HCT116 (cell line): ENCODE measurements around the gene PCBP3. TPM values are rescaled to one million over a fixed set of nuclear protein-coding genes. Genes with fewer than 3 reads are reported as not detected.

Experiments used
- ATAC-seq: fragments of 200-7000 bp; cut with Tn5 transposase; 2 replicates; pipeline ENCODE4 v1.9.1; 2020; ENCODE audit warnings: mild to moderate bottlenecking, moderate library complexity
- BruUV-seq: library from RNA; stranded (reverse); fragments of 400-500 nt; replicated peaks from 2 replicates; lab custom pipeline; 2021; lab: Mats Ljungman, UMichigan
- CTCF ChIA-PET: fragments of 300-600 bp; sonication (Branson Sonifier 250); formaldehyde crosslinking; loops from one replicate; lab custom pipeline; 2021; ENCODE audit warnings: antibody characterized with exemption; lab: Charles Lee
- POLR2A ChIA-PET: fragments of 300-600, 350-600 bp; sonication (Branson Sonifier 250); formaldehyde crosslinking; loops from one replicate; lab custom pipeline; 2021; ENCODE audit warnings: antibody characterized with exemption; lab: Charles Lee
- RAD21 ChIA-PET, 2 experiments: fragments of 300-600 bp; sonication (Branson Sonifier 250); formaldehyde crosslinking; loops; one replicate each; lab custom pipeline; 2023; ENCODE audit warnings: low total read pairs in 2 of 2; ENCODE audit not compliant: uncharacterized antibody in 2 of 2, unreplicated experiment in 2 of 2, low non-redundant PET in 1 of 2; lab: Charles Lee
- DNase-seq: peaks from one replicate; pipeline ENCODE4 v3.0.0-alpha.2; 2010; ENCODE audit warnings: low read depth, low spot score
- H2AFZ ChIP-seq: fragments of 200-600 bp; shearing (Covaris generic), sonication (generic); 2 replicates; pipeline ENCODE4 v1.6.1; 2017; ENCODE audit warnings: low read depth, mixed run types, mixed read lengths, antibody characterized with exemption, low read length; ENCODE audit not compliant: poor library complexity, severe bottlenecking
- H3K27ac ChIP-seq: 2 replicates; pipeline ENCODE4 v1.5.1; 2012; ENCODE audit warnings: low read depth, low read length
- H3K27me3 ChIP-seq: fragments of 200-600 bp; sonication (generic); 2 replicates; pipeline ENCODE4 v1.6.1; 2016; ENCODE audit warnings: mixed run types, low read length, mixed read lengths; ENCODE audit not compliant: insufficient read depth
- H3K36me3 ChIP-seq, 2 experiments: fragments of 200-500 bp in 1 of 2; fragments of 200-600 bp in 1 of 2; sonication (Bioruptor generic) in 1 of 2; sonication (generic) in 1 of 2; 2 replicates each; pipeline versions ENCODE4 v1.5.1 to v1.6.1; 2014 to 2016; ENCODE audit warnings: low read length in 2 of 2, inconsistent platforms in 1 of 2, mixed read lengths in 1 of 2, mixed run types in 1 of 2; ENCODE audit not compliant: insufficient read depth in 2 of 2, control insufficient read depth in 1 of 2
- H3K4me1 ChIP-seq, 2 experiments: fragments of 200-600 bp in 1 of 2; sonication (generic) in 1 of 2; 2 replicates each; pipeline versions ENCODE4 v1.5.1 to v1.6.1; 2012 to 2017; ENCODE audit warnings: low read length in 2 of 2, inconsistent platforms in 1 of 2, mild to moderate bottlenecking in 1 of 2, mixed read lengths in 1 of 2, mixed run types in 1 of 2, moderate library complexity in 1 of 2; ENCODE audit not compliant: insufficient read depth in 2 of 2, control insufficient read depth in 1 of 2
- H3K4me2 ChIP-seq: fragments of 200-600 bp; sonication (generic); 2 replicates; pipeline ENCODE4 v1.6.1; 2017; ENCODE audit warnings: mixed run types, low read length, mixed read lengths
- H3K4me3 ChIP-seq, 2 experiments: fragments of 200-600 bp in 1 of 2; sonication (generic) in 1 of 2; replicated peaks in 1 of 2; 2 replicates each; pipeline ENCODE4 v1.5.1; 2011 to 2016; ENCODE audit warnings: low read length in 2 of 2, control low read depth in 1 of 2, low read depth in 1 of 2, mild to moderate bottlenecking in 1 of 2, mixed read lengths in 1 of 2, mixed run types in 1 of 2
- H3K79me2 ChIP-seq: fragments of 200-600 bp; sonication (generic); 2 replicates; pipeline ENCODE4 v1.6.1; 2017; ENCODE audit warnings: mild to moderate bottlenecking, mixed run types, low read length, moderate library complexity, mixed read lengths; ENCODE audit not compliant: insufficient read depth
- H3K9ac ChIP-seq: fragments of 200-600 bp; sonication (generic); 2 replicates; pipeline ENCODE4 v1.6.1; 2016; ENCODE audit warnings: low read length, mixed read lengths
- H3K9me2 ChIP-seq: fragments of 200-600 bp; sonication (generic), shearing (Covaris generic); 2 replicates; pipeline ENCODE4 v1.6.1; 2017; ENCODE audit warnings: mixed run types, mild to moderate bottlenecking, moderate library complexity; ENCODE audit not compliant: insufficient read depth
- H3K9me3 ChIP-seq, 2 experiments: fragments of 200-500 bp in 1 of 2; fragments of 200-600 bp in 1 of 2; sonication (Bioruptor generic) in 1 of 2; sonication (generic) in 1 of 2; 2 replicates each; pipeline ENCODE4 v1.6.1; 2014 to 2017; ENCODE audit warnings: low read length in 2 of 2, mixed read lengths in 2 of 2, inconsistent platforms in 1 of 2, low read depth in 1 of 2, mild to moderate bottlenecking in 1 of 2, mixed run types in 1 of 2, moderate library complexity in 1 of 2; ENCODE audit not compliant: control insufficient read depth in 1 of 2, insufficient read depth in 1 of 2
- H4K20me1 ChIP-seq: fragments of 200-600 bp; sonication (generic), shearing (Covaris generic); 2 replicates; pipeline ENCODE4 v1.6.1; 2017; ENCODE audit warnings: mixed run types, mild to moderate bottlenecking, moderate library complexity; ENCODE audit not compliant: insufficient read depth
- CBX3 ChIP-seq: IDR thresholded peaks from 2 replicates; pipeline ENCODE4 v1.6.1; 2012; ENCODE audit warnings: low read depth
- CEBPB ChIP-seq: IDR thresholded peaks from 2 replicates; pipeline ENCODE4 v1.6.1; 2012; ENCODE audit warnings: low read depth
- EZH2 ChIP-seq: fragments of 200-600 bp; sonication (generic); IDR thresholded peaks from 2 replicates; pipeline ENCODE4 v1.6.1; 2017; ENCODE audit warnings: antibody characterized with exemption, mixed run types
- FOSL1 ChIP-seq: IDR thresholded peaks from 2 replicates; pipeline ENCODE4 v1.6.1; 2012; ENCODE audit warnings: low read depth
- POLR2A ChIP-seq: IDR thresholded peaks from 2 replicates; pipeline ENCODE4 v1.7.0; 2011; ENCODE audit warnings: borderline replicate concordance; ENCODE audit not compliant: insufficient read depth, insufficient read length; ENCODE audit errors: extremely low read depth
- TCF7L2 ChIP-seq: IDR thresholded peaks from 2 replicates; pipeline ENCODE4 v1.7.0; 2011; ENCODE audit warnings: borderline replicate concordance, inconsistent platforms; ENCODE audit not compliant: insufficient read depth, insufficient read length; ENCODE audit errors: extremely low read depth
- YY1 ChIP-seq: IDR thresholded peaks from 2 replicates; pipeline ENCODE4 v1.6.1; 2011; ENCODE audit warnings: low read length, low read depth, moderate library complexity, mild to moderate bottlenecking; ENCODE audit not compliant: insufficient replicate concordance; ENCODE audit errors: extremely low read depth
- ZBTB33 ChIP-seq: IDR thresholded peaks from 2 replicates; pipeline ENCODE4 v1.6.1; 2011; ENCODE audit warnings: mild to moderate bottlenecking, low read length, moderate library complexity; ENCODE audit not compliant: insufficient replicate concordance; ENCODE audit errors: extremely low read depth
- ZNF274 ChIP-seq: fragments of 200-500 bp; sonication (Bioruptor generic); IDR thresholded peaks from 2 replicates; pipeline ENCODE4 v1.6.1; 2014; ENCODE audit warnings: mild to moderate bottlenecking, low read depth, low read length, inconsistent platforms
- intact Hi-C: fragments of 100-400 bp; cut with micrococcal nuclease; formaldehyde crosslinking; loops from 2 replicates; pipeline ENCODE4 v1.10.0; 2022
- total RNA-seq: library from RNA; stranded (reverse); gene quantifications from one replicate; pipeline ENCODE4 v1.2.1, GENCODE V29; 2021; ENCODE audit not compliant: unreplicated experiment

The PCBP3 gene
- total RNA-seq, 1 experiment from 2014 or later, result 3.1 TPM

- no peaks in the 10 kb centered on the region for H3K79me2 ChIP-seq
- no peaks in the 10 kb centered on the region; a peak in 1 of 4 replicates for H3K9me3 ChIP-seq
- TF ChIP-seq ZBTB33, result no peak
- TF ChIP-seq ZNF274, result no peak
- no peak for TF ChIP-seq CBX3
- ChIA-PET POLR2A (no interaction called here), CTCF (no interaction called here), RAD21 (no interaction called here)
- H3K9me2 ChIP-seq, result no peaks in the 10 kb centered on the region
- H3K4me3 ChIP-seq, result no peak overlapping the region
- H3K4me1 ChIP-seq, result peaks cover 0 to under 1% of the 10 kb centered on the region in 2 experiments; a peak in 1 of 4 replicates
- BruUV-seq, result no TSS peak
- no peak overlapping the region for H3K9ac ChIP-seq
- ATAC-seq (no peak), DNase-seq (no peak)
- no peak overlapping the region for H3K27ac ChIP-seq
- intact Hi-C loops, result no loop called here
- H3K36me3 ChIP-seq, result no peaks in the 10 kb centered on the region
- no peak overlapping the region for H3K4me2 ChIP-seq
- no peaks in the 10 kb centered on the region for H3K27me3 ChIP-seq
- no peaks in the 10 kb centered on the region for H4K20me1 ChIP-seq
- H2AFZ ChIP-seq, result no peak overlapping the region
Observed at GRCh38 chr21:45601551-45601950, 42.0 kb upstream of the PCBP3 start.

- no TSS peak for BruUV-seq
- ATAC-seq, result no peak
Observed at GRCh38 chr21:45602106-45602505, 41.4 kb upstream of the PCBP3 start.

More at GRCh38 chr21:45602106-45602505, 41.4 kb upstream of the PCBP3 start:
- ChIA-PET POLR2A (no interaction called here), CTCF (no interaction called here), RAD21 (no interaction called here)
- H3K4me1 ChIP-seq, result no peaks in the 10 kb centered on the region
- no peak overlapping the region for H3K4me2 ChIP-seq
- intact Hi-C loops, result no loop called here
- no peaks in the 10 kb centered on the region for H3K36me3 ChIP-seq
- H4K20me1 ChIP-seq, result no peaks in the 10 kb centered on the region
- H3K27ac ChIP-seq, result no peak overlapping the region
- H3K79me2 ChIP-seq, result no peaks in the 10 kb centered on the region
- TF ChIP-seq ZNF274 (no peak), CEBPB (no peak), ZBTB33 (no peak), FOSL1 (no peak), TCF7L2 (no peak), EZH2 (no peak), POLR2A (no peak), YY1 (no peak)
- H3K9me2 ChIP-seq, result no peaks in the 10 kb centered on the region
- no peak overlapping the region for H2AFZ ChIP-seq
- H3K9ac ChIP-seq, result no peak overlapping the region
- H3K9me3 ChIP-seq, result no peaks in the 10 kb centered on the region; a peak in 1 of 4 replicates
- DNase-seq, result no peak
- no peaks in the 10 kb centered on the region for H3K27me3 ChIP-seq
- H3K4me3 ChIP-seq, result no peak overlapping the region
